ENCODE data around the gene CARD14.

DNA sequence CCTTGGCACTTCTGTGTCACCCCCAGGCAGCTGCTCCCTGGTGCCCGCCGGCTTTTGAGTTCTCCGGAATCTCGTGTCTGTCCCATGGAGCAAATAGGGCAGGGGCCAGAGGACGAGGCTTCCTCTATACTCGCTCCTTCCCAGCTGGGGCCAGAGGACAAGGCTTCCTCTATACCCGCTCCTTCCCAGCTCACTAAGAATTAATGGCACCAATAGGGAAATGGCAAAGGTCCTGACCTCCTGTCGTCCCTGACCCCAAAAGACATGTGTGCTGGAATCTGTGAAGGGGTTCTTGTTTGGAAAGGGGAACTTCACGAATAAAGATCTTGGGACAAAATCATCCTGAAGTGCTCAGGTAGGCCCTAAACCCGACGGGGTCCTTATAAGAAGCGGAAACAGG is 42.7 kb downstream of the CARD14 start:
- no peak for TF ChIP-seq EZH2phosphoT487 (IDR thresholded peaks at IDR 0.05)
- TF ChIP-seq, protein P1, sequence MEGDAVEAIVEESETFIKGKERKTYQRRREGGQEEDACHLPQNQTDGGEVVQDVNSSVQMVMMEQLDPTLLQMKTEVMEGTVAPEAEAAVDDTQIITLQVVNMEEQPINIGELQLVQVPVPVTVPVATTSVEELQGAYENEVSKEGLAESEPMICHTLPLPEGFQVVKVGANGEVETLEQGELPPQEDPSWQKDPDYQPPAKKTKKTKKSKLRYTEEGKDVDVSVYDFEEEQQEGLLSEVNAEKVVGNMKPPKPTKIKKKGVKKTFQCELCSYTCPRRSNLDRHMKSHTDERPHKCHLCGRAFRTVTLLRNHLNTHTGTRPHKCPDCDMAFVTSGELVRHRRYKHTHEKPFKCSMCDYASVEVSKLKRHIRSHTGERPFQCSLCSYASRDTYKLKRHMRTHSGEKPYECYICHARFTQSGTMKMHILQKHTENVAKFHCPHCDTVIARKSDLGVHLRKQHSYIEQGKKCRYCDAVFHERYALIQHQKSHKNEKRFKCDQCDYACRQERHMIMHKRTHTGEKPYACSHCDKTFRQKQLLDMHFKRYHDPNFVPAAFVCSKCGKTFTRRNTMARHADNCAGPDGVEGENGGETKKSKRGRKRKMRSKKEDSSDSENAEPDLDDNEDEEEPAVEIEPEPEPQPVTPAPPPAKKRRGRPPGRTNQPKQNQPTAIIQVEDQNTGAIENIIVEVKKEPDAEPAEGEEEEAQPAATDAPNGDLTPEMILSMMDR (IDR thresholded peaks at IDR 0.05): no peak
